HG03521 (cell line): ENCODE results near the gene FCHSD1.

Source experiments
- ATAC-seq: cut with Tn5 transposase; IDR thresholded peaks from one replicate; pipeline ENCODE4 v1.9.1; 2021; ENCODE audit warnings: mild to moderate bottlenecking, moderate library complexity; ENCODE audit not compliant: unreplicated experiment

The FCHSD1 gene

GRCh38 chr5:141650851-141651727, at the start of gene FCHSD1:
FCHSD1 (minus strand) TSS chr5:141651418; CDS start chr5:141651368, 50 bp downstream.
- ATAC-seq = peak; percentile 98

GRCh38 chr5:141697586-141697985, 46.4 kb upstream of the FCHSD1 start:
- ATAC-seq = no peak

GRCh38 chr5:141696431-141696830, 45.2 kb upstream of the FCHSD1 start:
- no peak for ATAC-seq

- no peak for ATAC-seq
Observed at GRCh38 chr5:141695627-141696215, 44.5 kb upstream of the FCHSD1 start.

GRCh38 chr5:141694479-141694878, 43.3 kb upstream of the FCHSD1 start:
- no peak for ATAC-seq

GRCh38 chr5:141692919-141693725, 41.9 kb upstream of the FCHSD1 start:
- no peak for ATAC-seq

- no peak for ATAC-seq
Observed at GRCh38 chr5:141692533-141692888, 41.3 kb upstream of the FCHSD1 start.

- ATAC-seq = peak; percentile 91
Observed at GRCh38 chr5:141691867-141692532, 40.8 kb upstream of the FCHSD1 start.

- ATAC-seq = no peak
Observed at GRCh38 chr5:141691286-141691866, 40.2 kb upstream of the FCHSD1 start.

GRCh38 chr5:141686648-141687416, 35.6 kb upstream of the FCHSD1 start:
- ATAC-seq = no peak

- no peak for ATAC-seq
Observed at GRCh38 chr5:141685591-141685990, 34.4 kb upstream of the FCHSD1 start.

GRCh38 chr5:141683596-141684141, 32.5 kb upstream of the FCHSD1 start:
- no peak for ATAC-seq

GRCh38 chr5:141681695-141682641, 30.8 kb upstream of the FCHSD1 start, which contains the start of gene ARAP3:
ARAP3 (minus strand) TSS chr5:141682230; CDS start chr5:141680486, 1,744 bp downstream.
- no peak for ATAC-seq

- no peak for ATAC-seq
Observed at GRCh38 chr5:141681295-141681694, 30.1 kb upstream of the FCHSD1 start.

GRCh38 chr5:141680751-141681201, 29.6 kb upstream of the FCHSD1 start:
- no peak for ATAC-seq

- ATAC-seq = no peak
Observed at GRCh38 chr5:141680178-141680577, 29.0 kb upstream of the FCHSD1 start.

GRCh38 chr5:141677415-141677814, 26.2 kb upstream of the FCHSD1 start:
- ATAC-seq = no peak

GRCh38 chr5:141675672-141676071, 24.5 kb upstream of the FCHSD1 start:
- no peak for ATAC-seq
